HepG2 (cell line): ENCODE data around the gene STH.

ENCODE experiments used
- CC2D1A ChIP-seq: sonication (generic); formaldehyde crosslinking; IDR thresholded peaks from 2 replicates; pipeline ENCODE4 v1.8.1; 2023; ENCODE audit warnings: mild to moderate bottlenecking, missing genetic modification reagents
- CCDC6 ChIP-seq: sonication (generic); formaldehyde crosslinking; IDR thresholded peaks from 2 replicates; pipeline ENCODE4 v1.8.1; 2022; ENCODE audit warnings: mild to moderate bottlenecking, missing genetic modification reagents, moderate library complexity
- CHD2 ChIP-seq: IDR thresholded peaks from 2 replicates; pipeline ENCODE4 v1.6.1; 2011; ENCODE audit warnings: low read depth, low read length, improper control_type of control experiment
- CTCF ChIP-seq: sonication (generic); formaldehyde crosslinking; IDR thresholded peaks from 2 replicates; pipeline ENCODE4 v1.5.0; 2020; ENCODE audit warnings: mild to moderate bottlenecking, missing genetic modification reagents, moderate library complexity
- FOXJ3 ChIP-seq: sonication (generic); formaldehyde crosslinking; IDR thresholded peaks from 2 replicates; pipeline ENCODE4 v1.4.0; 2020; ENCODE audit warnings: missing genetic modification reagents, mild to moderate bottlenecking, borderline replicate concordance
- GTF2F1 ChIP-seq: fragments of 150-350 bp; IDR thresholded peaks from 2 replicates; pipeline ENCODE4 v1.6.1; 2014; ENCODE audit warnings: low read length
- MYC ChIP-seq: sonication (generic); formaldehyde crosslinking; IDR thresholded peaks from 2 replicates; pipeline ENCODE4 v1.9.0; 2021; ENCODE audit warnings: missing genetic modification reagents, borderline replicate concordance
- RORA ChIP-seq: sonication (generic); formaldehyde crosslinking; IDR thresholded peaks from 2 replicates; pipeline ENCODE4 v1.5.0; 2020; ENCODE audit warnings: mild to moderate bottlenecking, missing genetic modification reagents, moderate library complexity
- SIX1 ChIP-seq: sonication (generic); formaldehyde crosslinking; IDR thresholded peaks from 2 replicates; pipeline ENCODE4 v1.4.0; 2020; ENCODE audit warnings: missing genetic modification reagents, borderline replicate concordance
- SRSF9 ChIP-seq: fragments of 200-400 bp; formaldehyde crosslinking; IDR thresholded peaks from 2 replicates; pipeline ENCODE4 v1.6.1; 2018; ENCODE audit warnings: borderline replicate concordance, mild to moderate bottlenecking, low read depth, low read length; ENCODE audit not compliant: insufficient read depth, poor library complexity, severe bottlenecking
- ZBTB33 ChIP-seq: sonication (generic); formaldehyde crosslinking; IDR thresholded peaks from 2 replicates; pipeline ENCODE4 v1.4.0; 2020; ENCODE audit warnings: missing genetic modification reagents
- ZMAT5 ChIP-seq: sonication (generic); formaldehyde crosslinking; IDR thresholded peaks from 2 replicates; pipeline ENCODE4 v1.5.0; 2020; ENCODE audit warnings: mild to moderate bottlenecking, low read depth, missing genetic modification reagents, borderline replicate concordance
- ZNF121 ChIP-seq: sonication (generic); formaldehyde crosslinking; IDR thresholded peaks from 2 replicates; pipeline ENCODE4 v1.5.0; 2020; ENCODE audit warnings: mild to moderate bottlenecking, missing genetic modification reagents

GRCh38 chr17:45991341-45991740 lies 7.7 kb upstream of the STH start:
- no peak for TF ChIP-seq CCDC6
- no peak for TF ChIP-seq MYC (CRISPR knock-in tag)
- no peak for TF ChIP-seq SRSF9
- TF ChIP-seq SIX1 (CRISPR knock-in tag) = no peak
- TF ChIP-seq CHD2 = no peak
- TF ChIP-seq GTF2F1 = no peak
- no peak for TF ChIP-seq RORA (CRISPR knock-in tag)
- no peak for TF ChIP-seq CTCF (CRISPR knock-in tag)
- TF ChIP-seq ZNF121 (CRISPR knock-in tag) = no peak
- no peak for TF ChIP-seq ZBTB33 (CRISPR knock-in tag)
- no peak for TF ChIP-seq FOXJ3 (CRISPR knock-in tag)
- TF ChIP-seq ZMAT5 (CRISPR knock-in tag) = no peak
- no peak for TF ChIP-seq CC2D1A
